Left renal cortex interstitium (tissue), 4 donors: ENCODE data around the gene ADCY5. TPM values are rescaled to one million over a fixed set of nuclear protein-coding genes. Genes with fewer than 3 reads are reported as not detected.

ENCODE experiments used
- DNase-seq, 4 donors: peaks; one replicate each; pipeline ENCODE4 v3.0.0-alpha.2; 2013; ENCODE audit warnings: low read depth in 4 of 4, low spot score in 2 of 4, missing footprints in 1 of 4
- polyA plus RNA-seq, 4 donors: library from polyadenylated mRNA; unstranded; fragments of 120-200 nt; gene quantifications; one replicate each; pipeline ENCODE4 v1.2.1, GENCODE V29; 2013; ENCODE audit not compliant: insufficient read length in 4 of 4

The ADCY5 gene
- polyA plus RNA-seq, 4 donors = 10.4 to 14.7 (median 13.0) TPM

DNA sequence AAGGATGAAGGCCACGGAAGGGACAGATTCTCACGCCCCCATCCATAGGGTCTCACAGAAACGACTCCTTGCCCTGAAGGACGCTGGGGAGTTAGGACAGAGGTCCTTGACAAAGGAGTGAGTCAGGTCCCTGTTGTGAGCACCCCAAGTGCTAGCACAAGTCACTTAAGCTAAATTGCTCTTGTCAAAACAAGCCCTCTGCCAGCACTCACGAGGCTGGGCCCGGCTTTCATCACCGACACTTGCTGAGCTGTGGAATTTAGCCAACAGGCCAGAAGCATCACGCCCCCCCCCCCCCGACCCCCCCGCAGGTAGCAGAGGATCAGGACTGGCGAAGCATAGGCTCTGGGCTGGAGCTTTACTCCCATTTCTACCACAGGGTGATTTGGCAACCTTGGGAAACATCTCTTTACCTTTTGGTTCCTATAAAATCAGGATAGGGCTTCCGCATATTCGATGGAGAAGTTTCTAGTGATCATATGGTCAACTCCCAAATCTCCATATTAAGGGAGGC is 75.4 kb downstream of the ADCY5 start:
- no peak for DNase-seq

DNA sequence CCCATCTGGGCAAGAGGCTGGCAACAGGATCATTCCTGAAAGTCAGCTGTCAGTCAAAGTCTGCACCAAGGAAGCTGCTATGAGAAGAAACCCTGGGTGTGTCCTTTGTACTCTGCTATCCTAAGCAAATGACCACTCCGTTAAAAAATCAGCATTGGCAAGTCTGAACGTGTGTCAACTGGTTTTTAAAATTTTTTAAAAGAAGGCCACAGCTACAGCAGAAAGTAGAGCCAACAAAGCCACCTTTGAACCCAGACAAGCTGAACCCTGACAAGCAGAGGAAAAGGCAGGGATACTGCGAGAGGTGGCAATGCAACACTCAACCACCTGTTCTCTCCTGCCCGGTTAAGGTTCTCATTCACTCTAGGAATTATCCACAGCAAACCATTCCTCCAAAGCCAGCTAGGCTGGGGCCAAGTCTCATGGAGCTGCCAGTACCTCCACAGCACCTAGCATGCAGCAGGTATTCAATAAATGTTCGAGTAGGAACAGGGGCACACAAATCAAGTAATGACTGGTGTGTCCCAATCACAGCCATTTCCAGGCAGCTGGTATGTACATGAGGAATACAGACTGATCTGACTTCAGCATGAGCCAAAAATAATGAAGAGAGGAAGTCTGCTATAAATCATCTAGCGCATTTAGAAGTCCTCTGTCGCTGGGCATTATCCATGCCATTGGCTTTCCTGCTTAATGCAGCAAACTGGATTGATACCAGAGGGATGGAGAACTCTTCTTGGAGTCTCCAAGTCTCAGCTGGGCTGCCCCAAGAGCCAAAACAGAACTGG is 76.0 kb downstream of the ADCY5 start:
- DNase-seq = no peak

DNA sequence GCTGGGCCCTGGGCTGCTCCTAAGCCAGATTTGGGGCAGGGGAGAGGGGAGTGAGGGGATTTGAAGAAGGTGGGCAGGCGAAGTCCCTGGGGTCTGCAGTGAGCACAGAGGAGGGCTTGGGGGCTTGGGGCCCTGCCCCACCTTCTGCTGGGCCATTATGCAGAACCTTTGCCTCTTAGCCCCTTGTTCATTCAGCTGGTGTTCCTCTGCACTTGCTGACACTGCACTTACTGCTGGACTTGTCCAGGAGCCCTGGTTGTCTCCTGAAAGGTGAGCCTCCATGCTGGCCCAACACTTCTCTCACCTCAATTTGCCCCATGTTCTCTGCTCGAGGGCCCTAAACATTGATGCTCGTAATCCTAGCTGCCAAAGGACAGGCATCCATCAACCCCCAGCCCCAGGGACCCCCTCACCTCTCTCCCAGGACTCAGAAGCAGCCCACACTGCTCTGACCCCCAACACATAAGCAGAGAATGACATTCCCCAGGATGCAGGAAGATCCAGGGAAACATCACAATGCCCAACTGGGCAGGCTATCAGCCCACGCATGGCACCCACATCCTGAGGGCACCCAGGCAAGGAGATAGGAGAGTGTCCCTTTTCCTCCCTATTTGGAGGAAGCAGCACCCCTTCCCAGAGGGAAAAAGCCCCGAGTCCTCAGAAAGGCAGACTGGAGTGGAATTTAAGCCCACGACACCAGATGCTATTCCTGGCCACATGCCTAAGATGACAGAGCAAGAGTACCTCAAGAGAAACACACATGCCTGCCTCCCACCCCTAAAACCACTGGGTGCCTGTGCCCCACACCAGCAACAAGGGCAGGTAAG is 76.8 kb downstream of the ADCY5 start:
- no peak for DNase-seq

DNA sequence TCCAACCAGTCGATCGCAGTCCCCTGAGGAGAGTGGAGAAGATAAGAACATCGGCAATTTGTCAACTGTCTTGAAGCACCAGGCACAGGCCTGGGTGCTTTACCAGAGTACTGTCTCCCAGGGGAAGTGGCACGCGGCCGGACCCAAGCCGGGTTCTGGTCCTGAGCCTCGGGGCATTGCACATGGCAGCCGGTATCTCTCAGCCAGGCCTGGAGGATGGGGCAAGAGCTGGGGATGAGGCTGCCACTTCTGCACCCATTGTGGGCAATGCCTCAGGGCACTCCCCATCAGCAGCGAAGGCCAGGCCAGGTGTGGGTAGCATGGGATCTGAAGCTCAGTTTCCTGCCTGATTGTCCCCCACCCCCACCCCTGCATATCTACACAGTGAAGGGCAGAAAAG is 77.5 kb downstream of the ADCY5 start:
- DNase-seq = no peak

DNA sequence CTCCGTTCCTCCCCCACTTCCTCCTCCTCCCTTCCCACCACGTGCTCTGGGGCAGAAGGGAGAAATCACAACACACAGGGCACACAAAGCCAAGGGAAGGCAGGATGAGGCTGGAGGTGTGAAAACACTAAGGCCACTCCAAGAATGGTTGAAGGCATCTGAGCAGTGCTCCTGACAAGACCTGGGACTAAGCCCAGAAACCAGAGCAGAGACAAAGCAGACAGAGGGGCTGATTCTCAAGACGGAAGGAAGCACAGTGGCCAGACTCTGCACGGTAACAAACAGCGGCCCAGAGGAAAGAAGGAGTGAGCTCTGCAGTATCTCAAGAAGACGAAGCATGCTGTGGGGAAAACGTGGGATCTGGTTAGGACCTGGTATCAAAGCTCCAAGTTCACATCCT is 78.1 kb downstream of the ADCY5 start:
- DNase-seq = no peak

DNA sequence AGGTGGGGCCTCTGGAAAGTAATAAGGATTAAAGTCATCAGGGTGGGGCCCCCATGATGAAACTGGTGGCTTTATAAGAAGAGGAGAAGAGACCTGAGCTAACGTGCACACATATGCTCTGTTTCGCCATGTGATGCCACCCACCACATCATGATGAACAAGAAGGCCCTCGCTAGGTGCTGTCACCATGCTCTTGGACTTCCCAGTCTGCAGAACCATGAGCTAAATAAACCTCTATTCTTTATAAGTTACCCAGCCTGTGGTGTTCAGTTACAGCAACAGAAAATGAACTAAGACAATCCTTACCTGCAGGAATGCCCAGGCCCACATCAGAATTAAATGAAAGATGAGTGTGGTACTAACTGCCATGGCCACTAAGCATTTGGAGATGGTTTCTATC is 79.8 kb downstream of the ADCY5 start:
- no peak for DNase-seq

DNA sequence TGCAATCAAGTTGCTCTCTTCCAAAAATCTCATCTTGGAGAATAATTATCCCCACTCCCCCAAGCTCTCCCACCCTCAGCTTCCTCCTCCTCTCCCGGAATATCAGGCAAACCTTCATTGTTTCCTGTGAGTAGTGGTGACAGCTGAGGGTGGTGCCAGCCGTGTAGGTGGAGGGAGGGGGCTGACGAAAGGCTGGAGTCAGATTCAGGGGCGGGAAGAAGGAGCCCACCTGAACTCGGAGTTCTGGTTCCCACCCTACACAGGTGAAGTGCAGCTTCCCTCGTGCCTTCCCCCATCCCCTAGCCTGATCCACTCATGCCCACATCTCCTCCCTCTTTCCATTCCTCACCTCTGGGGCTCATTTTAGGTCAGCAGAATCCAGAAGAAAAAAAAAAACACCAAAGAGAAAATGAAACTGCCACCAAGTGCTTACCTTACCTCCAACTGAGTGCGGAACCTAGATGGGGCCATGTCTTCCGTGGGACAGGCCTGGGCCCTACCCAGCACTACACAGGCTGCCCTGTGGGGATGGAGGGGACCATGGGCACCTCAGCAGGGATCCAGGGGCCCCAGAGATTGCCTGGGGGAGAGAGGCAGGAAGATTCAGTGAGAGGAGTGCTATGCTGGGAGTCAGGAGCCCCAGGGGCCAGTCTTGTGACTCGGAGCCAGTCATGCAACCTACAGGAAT is 81.3 kb downstream of the ADCY5 start:
- no peak for DNase-seq

DNA sequence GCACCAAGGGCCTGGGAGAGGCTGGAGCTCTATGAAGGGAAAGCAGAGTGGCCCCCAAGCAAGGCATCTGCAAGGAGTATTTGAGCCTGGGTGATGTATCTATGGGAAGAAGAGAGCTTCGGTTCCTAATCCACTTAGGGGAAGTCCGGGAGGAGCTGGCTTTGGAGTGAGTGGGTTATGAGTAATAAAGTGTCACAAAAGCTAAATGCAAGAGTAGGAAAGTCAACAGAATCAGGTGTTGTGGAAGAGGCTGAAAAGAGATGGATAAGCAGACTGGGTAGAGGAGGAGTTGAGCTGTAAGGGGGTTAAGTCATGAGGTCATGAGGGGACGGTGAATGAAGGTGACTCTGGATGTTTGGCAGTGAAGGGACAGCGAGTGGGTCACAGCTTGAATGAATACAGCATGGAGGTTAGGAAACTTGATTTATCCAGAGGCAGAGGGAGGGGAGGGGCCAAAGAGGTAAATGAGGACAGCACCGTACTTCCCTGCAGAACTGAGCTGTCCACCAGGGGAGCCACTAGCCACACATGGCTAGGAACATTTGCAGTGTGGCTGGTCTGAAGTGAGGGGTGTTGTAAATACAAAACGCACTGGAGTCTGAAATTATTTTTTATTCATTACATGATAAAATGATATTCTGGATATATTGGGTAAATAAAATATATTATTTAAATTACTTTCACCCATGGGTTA is 83.3 kb downstream of the ADCY5 start:
- no peak for DNase-seq

DNA sequence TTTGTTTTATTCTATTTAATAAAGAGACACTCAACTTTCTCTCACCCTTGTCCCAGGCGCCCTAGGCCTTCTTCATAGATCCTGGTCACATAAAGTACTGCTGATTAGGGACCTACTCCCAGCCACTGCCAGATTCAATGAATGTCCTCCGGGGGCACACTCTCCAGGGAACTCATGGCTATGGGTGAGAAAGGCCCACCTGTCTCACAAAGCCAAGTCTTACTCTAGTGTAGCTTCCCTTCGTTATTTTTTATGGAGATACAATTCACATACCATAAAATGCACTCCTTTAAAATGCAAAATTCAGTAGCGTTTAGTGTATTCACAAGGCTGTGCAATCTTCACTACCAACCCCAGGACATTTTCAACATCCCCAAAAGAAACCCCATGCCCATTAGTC is 87.8 kb downstream of the ADCY5 start:
- DNase-seq = no peak

DNA sequence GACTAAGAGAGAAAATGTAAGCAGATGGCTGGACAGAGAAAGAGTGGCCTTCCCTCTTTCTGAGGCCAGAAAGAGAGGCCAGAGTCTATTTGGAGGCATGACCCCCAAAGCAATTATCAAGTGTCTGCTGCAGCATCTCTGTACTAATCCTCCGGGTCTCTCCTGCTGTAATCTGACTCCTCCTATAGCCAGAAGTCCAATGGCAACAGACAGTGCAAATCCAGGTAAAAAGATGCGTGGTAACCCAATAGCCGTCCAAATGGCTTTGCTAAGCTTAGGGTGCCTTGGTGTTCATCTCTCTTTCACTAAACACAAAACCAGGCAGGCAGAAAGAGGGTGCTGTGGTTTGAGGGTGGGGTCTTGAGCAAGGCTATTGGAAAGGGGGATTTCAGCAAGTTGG is 91.6 kb downstream of the ADCY5 start:
- no peak for DNase-seq

DNA sequence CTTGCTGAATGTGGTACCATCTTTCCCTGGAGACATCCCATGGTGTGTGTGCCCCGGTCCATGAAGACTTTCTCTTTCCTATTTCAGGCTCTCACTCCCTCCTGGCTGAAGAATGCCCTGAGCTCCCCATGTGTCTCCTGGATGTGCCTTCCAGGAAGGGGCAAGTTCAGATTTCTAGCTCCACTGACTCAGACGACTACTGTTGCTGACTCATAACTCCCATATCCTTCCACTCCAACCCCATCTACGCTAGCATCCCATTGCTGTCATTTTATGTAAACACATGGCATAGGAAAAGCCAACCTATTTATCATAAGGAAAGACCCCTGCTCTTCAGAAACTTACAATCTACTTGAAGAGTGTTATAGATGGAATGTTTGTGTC is 95.0 kb downstream of the ADCY5 start:
- DNase-seq = no peak

DNA sequence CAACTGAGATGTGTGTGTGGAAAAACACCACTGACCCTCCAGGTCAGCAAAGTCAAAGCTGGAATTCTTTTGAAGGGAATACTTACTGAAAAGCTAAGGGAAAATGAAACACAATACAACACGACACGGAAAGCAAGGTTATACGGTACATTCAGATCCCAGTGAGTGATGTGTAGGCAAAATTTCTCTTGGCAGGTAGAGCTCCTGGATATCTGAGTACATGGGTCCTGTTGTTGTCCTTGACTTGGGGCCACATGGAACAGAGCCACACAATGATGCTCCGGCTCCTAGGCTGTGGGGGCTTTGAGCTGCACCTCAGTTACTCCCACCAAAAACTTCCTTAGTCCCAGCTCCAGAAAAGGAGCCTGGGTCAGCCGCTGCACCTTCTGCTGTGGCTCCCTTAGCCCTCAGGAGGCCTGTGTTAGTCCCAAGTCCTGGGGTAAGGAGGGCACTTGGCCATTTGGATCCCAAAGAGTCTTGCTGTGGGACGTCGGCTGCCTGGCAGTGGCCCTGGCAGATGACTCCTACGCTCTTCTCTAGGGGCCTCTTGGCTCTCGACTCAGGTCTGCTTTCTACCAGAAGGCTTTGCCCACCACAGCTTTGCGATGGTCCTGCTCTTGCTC is 95.6 kb downstream of the ADCY5 start:
- DNase-seq = no peak

DNA sequence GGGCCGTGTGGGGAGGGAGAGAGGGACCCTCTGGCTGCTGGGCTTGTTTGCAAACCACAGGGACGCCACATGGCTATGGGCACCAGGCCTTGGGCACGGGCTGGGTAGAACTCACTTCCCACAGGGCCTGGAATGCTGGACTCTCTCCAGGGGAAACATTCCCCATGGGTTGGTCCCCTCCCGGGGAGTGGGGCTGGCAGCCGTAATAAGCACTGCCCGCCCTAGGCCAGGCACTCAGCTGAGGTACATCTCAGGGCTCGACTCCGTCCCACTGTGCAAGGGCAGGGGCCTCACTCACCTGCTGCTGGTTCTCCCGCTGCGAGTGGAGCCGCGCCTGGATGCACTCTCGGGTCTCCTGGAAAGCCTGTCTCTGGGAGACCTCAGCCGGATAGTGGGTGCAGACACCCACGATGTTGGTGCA is 96.7 kb downstream of the ADCY5 start:
- DNase-seq = no peak

DNA sequence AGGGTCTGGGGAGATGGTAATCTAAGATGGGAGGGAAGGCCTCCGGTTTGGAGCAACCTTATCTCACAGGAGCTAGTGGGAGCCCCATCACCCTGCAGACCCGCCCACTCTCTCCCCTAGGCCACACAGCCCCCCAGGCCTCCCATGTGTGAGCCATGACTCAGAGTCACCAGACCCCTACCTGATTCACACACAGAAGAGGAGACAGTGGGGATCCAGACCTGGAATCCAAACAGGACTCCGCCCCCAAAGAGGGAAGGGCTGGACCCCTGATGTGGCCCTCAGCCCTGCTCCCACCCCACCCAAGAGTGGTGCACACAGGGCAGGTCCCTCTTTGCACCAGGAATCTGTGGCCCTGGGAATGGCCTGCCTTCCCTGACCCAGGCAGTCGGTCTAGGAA is 97.4 kb downstream of the ADCY5 start:
- DNase-seq = no peak

DNA sequence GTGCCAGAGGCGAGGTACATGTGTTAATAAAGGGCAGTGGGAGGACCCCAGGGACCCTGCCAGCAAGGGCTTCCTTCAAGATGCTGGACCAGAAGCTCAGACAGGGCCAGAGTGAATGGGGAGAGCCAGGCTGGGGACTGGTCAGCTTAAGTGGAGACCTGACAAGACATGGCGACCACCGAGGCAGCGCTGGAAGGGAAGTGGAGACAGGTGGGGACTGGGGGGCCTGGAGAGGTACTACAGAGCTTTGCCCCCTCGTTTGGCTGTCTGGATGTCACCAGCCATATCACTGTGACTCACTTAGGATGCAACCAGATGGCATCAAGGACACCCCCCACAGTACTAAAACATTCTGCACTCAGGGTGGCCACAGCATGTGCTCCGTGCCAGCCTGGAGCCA is 97.9 kb downstream of the ADCY5 start:
- no peak for DNase-seq

DNA sequence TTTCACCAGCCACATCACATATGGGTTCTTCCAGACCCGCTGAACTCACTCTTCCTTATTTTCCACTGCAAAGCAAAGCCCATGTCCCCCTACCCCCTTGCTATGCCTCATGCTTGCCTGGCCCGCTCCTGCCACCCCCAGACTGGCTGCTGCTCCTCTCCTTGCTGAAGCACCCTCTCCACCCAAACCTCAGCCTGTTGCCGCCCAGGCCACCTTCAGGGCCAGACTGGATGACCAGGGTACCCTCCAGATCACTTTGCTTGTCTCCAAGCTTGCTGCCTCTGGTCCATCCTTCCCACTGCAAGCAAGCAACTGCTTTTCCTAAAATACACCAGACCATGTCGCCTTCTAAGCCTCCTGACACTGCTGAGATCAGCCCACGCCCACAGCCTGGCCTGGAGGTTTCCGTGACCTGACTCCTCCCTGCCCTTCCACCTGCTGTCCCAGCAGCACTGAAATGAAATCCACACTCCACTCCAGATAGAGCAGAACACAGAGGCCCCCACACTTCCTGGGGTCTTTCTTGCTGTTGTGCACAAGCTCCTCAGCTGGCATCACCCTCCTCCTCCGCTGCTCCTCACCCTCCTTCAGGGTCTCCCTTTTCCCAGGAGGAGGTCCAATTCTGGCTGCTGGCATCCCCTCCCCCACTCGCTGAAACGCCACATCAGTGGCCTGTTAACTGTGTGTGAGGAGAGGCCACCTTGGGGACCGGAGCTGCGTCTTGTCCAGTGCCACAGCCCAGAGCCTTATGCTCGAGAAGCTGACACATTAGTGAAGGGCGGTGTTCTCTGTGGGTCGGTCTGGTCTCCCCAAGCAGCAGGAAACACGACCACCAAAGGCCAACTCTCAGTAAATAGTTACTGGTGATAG is 99.1 kb downstream of the ADCY5 start:
- DNase-seq = no peak

DNA sequence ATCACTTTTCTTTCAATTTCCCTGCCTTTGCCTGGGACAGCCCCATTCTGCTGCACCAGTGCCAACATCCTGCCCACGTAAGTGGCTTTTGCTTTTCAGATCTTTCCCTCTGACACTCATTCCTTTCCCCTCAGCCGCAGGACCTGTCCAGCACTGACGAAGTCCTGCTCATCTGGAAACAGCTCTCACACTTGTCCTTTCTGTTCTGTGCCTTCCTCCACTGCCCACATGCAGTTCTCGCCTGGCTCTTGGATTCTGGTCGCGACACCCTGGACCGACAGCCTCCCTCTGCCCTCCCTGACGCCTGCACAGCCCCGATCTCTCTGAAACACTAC is 99.7 kb downstream of the ADCY5 start:
- DNase-seq = no peak

DNA sequence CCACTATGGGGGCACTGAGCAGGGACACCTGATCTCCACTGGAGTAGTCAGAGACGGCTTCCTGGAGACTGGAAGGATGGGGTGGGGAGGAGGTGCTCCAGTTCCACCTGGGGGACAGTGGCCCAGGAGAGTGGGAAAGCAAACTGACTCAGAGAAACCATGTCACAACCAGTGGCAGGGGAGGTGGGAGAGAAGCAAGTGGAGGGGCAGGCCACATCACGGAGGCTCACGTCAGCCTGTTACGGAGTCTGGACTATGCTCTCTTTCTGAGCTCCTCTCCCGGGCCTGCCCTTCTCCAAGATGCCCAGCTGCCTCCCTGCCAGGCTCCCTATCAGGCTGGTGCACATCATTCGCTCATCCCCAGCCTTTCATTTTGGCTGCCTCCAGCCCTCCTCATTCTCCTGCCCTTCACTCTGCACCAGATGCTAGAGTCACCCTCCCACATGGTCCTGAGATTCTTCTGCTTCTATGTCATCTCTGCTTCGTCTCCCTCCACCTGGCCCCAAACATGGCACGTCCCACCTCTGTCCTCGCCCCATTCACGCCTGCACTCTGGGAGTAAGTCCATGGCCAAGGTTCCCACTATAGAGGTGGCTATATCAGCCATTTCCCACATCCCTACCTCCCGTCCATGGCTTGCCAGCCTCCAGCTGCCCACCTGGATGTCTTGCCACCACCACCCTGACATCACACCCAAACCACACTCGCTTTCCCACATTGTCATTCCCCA is 100.3 kb downstream of the ADCY5 start:
- DNase-seq = no peak
